H9 (cell line): ENCODE results near the gene PDS5A. TPM values are rescaled to one million over a fixed set of nuclear protein-coding genes. Genes with fewer than 3 reads are reported as not detected.

Source experiments
- DNase-seq: peaks from one replicate; pipeline ENCODE4 v3.0.0-alpha.2; 2017
- H2AFZ ChIP-seq: one replicate; pipeline ENCODE4 v1.6.1; 2013; ENCODE audit warnings: mild to moderate bottlenecking, low read length, control low read depth, moderate library complexity
- H2AK5ac ChIP-seq: 2 replicates; pipeline ENCODE4 v1.6.1; 2013; ENCODE audit warnings: low read length, control low read depth, mixed read lengths; ENCODE audit not compliant: insufficient read length
- H2BK120ac ChIP-seq: one replicate; pipeline ENCODE4 v1.6.1; 2013; ENCODE audit warnings: low read depth, mild to moderate bottlenecking, low read length, control low read depth, inconsistent platforms; ENCODE audit not compliant: poor library complexity, severe bottlenecking
- H2BK12ac ChIP-seq: 2 replicates; pipeline ENCODE4 v1.6.1; 2013; ENCODE audit warnings: low read length, control low read depth, mixed read lengths, low read depth; ENCODE audit not compliant: insufficient read length
- H2BK15ac ChIP-seq: 2 replicates; pipeline ENCODE4 v1.6.1; 2013; ENCODE audit warnings: low read depth, low read length, control low read depth
- H2BK20ac ChIP-seq: one replicate; pipeline ENCODE4 v1.6.1; 2013; ENCODE audit warnings: low read depth, mild to moderate bottlenecking, low read length, control low read depth, inconsistent platforms; ENCODE audit not compliant: poor library complexity, severe bottlenecking
- H2BK5ac ChIP-seq: 2 replicates; pipeline ENCODE4 v1.6.1; 2013; ENCODE audit warnings: low read length, control low read depth, mixed read lengths; ENCODE audit not compliant: insufficient read length
- H3K14ac ChIP-seq: 2 replicates; pipeline ENCODE4 v1.6.1; 2013; ENCODE audit warnings: low read length, control low read depth; ENCODE audit not compliant: insufficient read depth
- H3K18ac ChIP-seq: 2 replicates; pipeline ENCODE4 v1.6.1; 2013; ENCODE audit warnings: low read depth, mild to moderate bottlenecking, mixed read lengths, low read length, control low read depth; ENCODE audit not compliant: insufficient read length
- H3K23ac ChIP-seq: 2 replicates; pipeline ENCODE4 v1.6.1; 2013; ENCODE audit warnings: low read length, control low read depth, mixed read lengths, low read depth; ENCODE audit not compliant: insufficient read length
- H3K23me2 ChIP-seq: 2 replicates; pipeline ENCODE4 v1.6.1; 2013; ENCODE audit warnings: low read depth, mild to moderate bottlenecking, mixed read lengths, low read length, control low read depth; ENCODE audit not compliant: insufficient read length, poor library complexity, severe bottlenecking
- H3K27ac ChIP-seq: 2 replicates; pipeline ENCODE4 v1.5.1; 2013; ENCODE audit warnings: low read length, control low read depth, mixed read lengths, low read depth; ENCODE audit not compliant: insufficient read length
- H3K27me3 ChIP-seq: 2 replicates; pipeline ENCODE4 v1.6.1; 2013; ENCODE audit warnings: low read length, control low read depth, inconsistent platforms; ENCODE audit not compliant: insufficient read depth
- H3K4ac ChIP-seq: 2 replicates; pipeline ENCODE4 v1.6.1; 2013; ENCODE audit warnings: low read depth, mild to moderate bottlenecking, control low read depth, inconsistent platforms, low read length, moderate library complexity
- H3K4me1 ChIP-seq: 2 replicates; pipeline ENCODE4 v1.6.1; 2013; ENCODE audit warnings: low read length, control low read depth, inconsistent platforms; ENCODE audit not compliant: insufficient read depth
- H3K4me2 ChIP-seq: 2 replicates; pipeline ENCODE4 v1.6.1; 2013; ENCODE audit warnings: low read length, control low read depth, mixed read lengths; ENCODE audit not compliant: insufficient read length, insufficient read depth
- H3K56ac ChIP-seq: 2 replicates; pipeline ENCODE4 v1.6.1; 2013; ENCODE audit warnings: low read depth, mild to moderate bottlenecking, mixed read lengths, low read length, control low read depth; ENCODE audit not compliant: insufficient read length
- H3K79me1 ChIP-seq: 2 replicates; pipeline ENCODE4 v1.6.1; 2013; ENCODE audit warnings: low read depth, mild to moderate bottlenecking, moderate library complexity, low read length, control low read depth, inconsistent platforms; ENCODE audit not compliant: insufficient read depth, poor library complexity, severe bottlenecking
- H3K79me2 ChIP-seq: 2 replicates; pipeline ENCODE4 v1.6.1; 2013; ENCODE audit warnings: low read length, control low read depth, inconsistent platforms; ENCODE audit not compliant: insufficient read depth
- H3K9ac ChIP-seq: 2 replicates; pipeline ENCODE4 v1.6.1; 2013; ENCODE audit warnings: low read length, control low read depth, mixed read lengths; ENCODE audit not compliant: insufficient read length; ENCODE audit errors: extremely low read depth
- H3K9me3 ChIP-seq: one replicate; pipeline ENCODE4 v1.6.1; 2013; ENCODE audit warnings: low read depth, low read length, inconsistent platforms; ENCODE audit not compliant: control insufficient read depth
- H3T11ph ChIP-seq: one replicate; pipeline ENCODE4 v1.6.1; 2013; ENCODE audit warnings: mild to moderate bottlenecking, low read length, control low read depth, inconsistent platforms
- H4K20me1 ChIP-seq: one replicate; pipeline ENCODE4 v1.6.1; 2013; ENCODE audit not compliant: control insufficient read depth, insufficient read length, insufficient read depth
- H4K5ac ChIP-seq: 2 replicates; pipeline ENCODE4 v1.6.1; 2013; ENCODE audit warnings: low read depth, mild to moderate bottlenecking, mixed read lengths, low read length, control low read depth; ENCODE audit not compliant: insufficient read length
- H4K8ac ChIP-seq: replicated peaks from 2 replicates; pipeline ENCODE4 v1.6.1; 2013; ENCODE audit warnings: low read length, control low read depth, mixed read lengths, low read depth; ENCODE audit not compliant: insufficient read length
- H4K91ac ChIP-seq: 2 replicates; pipeline ENCODE4 v1.6.1; 2013; ENCODE audit warnings: low read depth, mild to moderate bottlenecking, moderate library complexity, mixed read lengths, low read length, control low read depth; ENCODE audit not compliant: insufficient read length
- H3K27ac Mint-ChIP-seq, 3 experiments: 2 replicates in 2 of 3; 3 replicates in 1 of 3; pipeline ENCODE4 v1.8.0; 2020 to 2021; ENCODE audit warnings: mixed read lengths in 3 of 3, mild to moderate bottlenecking in 1 of 3, moderate library complexity in 1 of 3
- H3K27me3 Mint-ChIP-seq: 2 replicates; pipeline ENCODE4 v1.8.0; 2021; ENCODE audit warnings: low read depth, mild to moderate bottlenecking, moderate library complexity, mixed read lengths
- H3K36me3 Mint-ChIP-seq, 3 experiments: 2 replicates in 2 of 3; 3 replicates in 1 of 3; pipeline ENCODE4 v1.8.0; 2020 to 2021; ENCODE audit warnings: low read depth in 3 of 3, mixed read lengths in 3 of 3; ENCODE audit not compliant: insufficient read depth in 1 of 3
- H3K4me1 Mint-ChIP-seq, 2 experiments: 2 replicates each; pipeline ENCODE4 v1.8.0; 2020; ENCODE audit warnings: mixed read lengths in 2 of 2
- H3K4me3 Mint-ChIP-seq, 2 experiments: 2 replicates in 1 of 2; 3 replicates in 1 of 2; pipeline ENCODE4 v1.8.0; 2020 to 2021; ENCODE audit warnings: mild to moderate bottlenecking in 2 of 2, mixed read lengths in 2 of 2, moderate library complexity in 1 of 2
- H3K9me3 Mint-ChIP-seq, 2 experiments: 2 replicates in 1 of 2; 3 replicates in 1 of 2; pipeline ENCODE4 v1.8.0; 2020; ENCODE audit warnings: mild to moderate bottlenecking in 2 of 2, mixed read lengths in 2 of 2, moderate library complexity in 1 of 2
- CTCF ChIP-seq: fragments of 200-600 bp; sonication (generic); conservative IDR thresholded peaks from 3 replicates; pipeline ENCODE4 v1.8.0; 2021; ENCODE audit warnings: antibody characterized with exemption, mild to moderate bottlenecking
- WGBS: extraction: QIAGEN DNeasy Blood & Tissue Kit; methylation state at CpG from one replicate; pipeline ENCODE4 v1.1.7; 2013; ENCODE audit warnings: missing lambda C conversion rate, low lambda C conversion rate, mixed read lengths; ENCODE audit not compliant: insufficient read length; ENCODE audit errors: extremely low coverage; 5-methylcytosine and 5-hydroxymethylcytosine counted together
- total RNA-seq: library from RNA; stranded (reverse); gene quantifications from 2 replicates; pipeline ENCODE4 v1.2.1, GENCODE V29; 2021

PDS5A gene
- total RNA-seq, 1 experiment from 2014 or later = 65.4 TPM

GRCh38 chr4:39881789-39882188 is 95.9 kb downstream of the PDS5A start:
- Histone ChIP-seq H3K4me2 (no peak overlapping the region), H3K9ac (no peak overlapping the region), H3K4me1 (no peaks in the 10 kb centered on the region), H2BK120ac (no peak overlapping the region), H2AK5ac (no peak overlapping the region), H4K5ac (no peak overlapping the region), H3K4ac (no peak overlapping the region), H2BK20ac (no peak overlapping the region), H4K91ac (no peak overlapping the region), H3K14ac (no peak overlapping the region), H3K23ac (no peak overlapping the region), H2BK5ac (no peak overlapping the region), H3K9me3 (no peaks in the 10 kb centered on the region), H3K79me1 (no peaks in the 10 kb centered on the region), H2AFZ (no peak overlapping the region), H3K27me3 (no peaks in the 10 kb centered on the region), H2BK15ac (no peak overlapping the region), H2BK12ac (no peak overlapping the region), H3K18ac (no peak overlapping the region), H3T11ph (no peak overlapping the region), H3K27ac (no peak overlapping the region), H3K56ac (no peak overlapping the region), H3K79me2 (no peaks in the 10 kb centered on the region), H4K8ac (no peak overlapping the region), H3K23me2 (no peaks in the 10 kb centered on the region), H4K20me1 (no peaks in the 10 kb centered on the region)
- Mint-ChIP-seq H3K9me3 (no peaks in the 10 kb centered on the region), H3K4me3 (no peak overlapping the region), H3K27me3 (no peaks in the 10 kb centered on the region), H3K27ac (no peak overlapping the region; a peak in 1 of 7 replicates), H3K4me1 (no peaks in the 10 kb centered on the region), H3K36me3 (peaks cover 36 to 75% (median 67%) of the 10 kb centered on the region in 3 experiments)
- no CpG with 5 or more reads among the region's 2 CpGs for WGBS
- DNase-seq = no peak
- TF ChIP-seq CTCF = no peak
